Type B pancreatic cell (in vitro differentiated cells): ENCODE measurements around the gene TBX18. TPM values are rescaled to one million over a fixed set of nuclear protein-coding genes. Genes with fewer than 3 reads are reported as not detected.

ENCODE experiments used
- DNase-seq: peaks from one replicate; pipeline ENCODE4 v3.0.0; 2021; ENCODE audit warnings: mixed read lengths; ENCODE audit not compliant: unreplicated experiment; ENCODE audit errors: extremely low spot score
- H3K27ac Mint-ChIP-seq: 2 replicates; pipeline ENCODE4 v1.8.0; 2021; ENCODE audit warnings: mild to moderate bottlenecking, mixed read lengths
- H3K27me3 Mint-ChIP-seq: 2 replicates; pipeline ENCODE4 v1.8.0; 2021; ENCODE audit warnings: mixed read lengths
- H3K36me3 Mint-ChIP-seq: 2 replicates; pipeline ENCODE4 v1.8.0; 2021; ENCODE audit warnings: mixed read lengths
- H3K4me1 Mint-ChIP-seq: one replicate; pipeline ENCODE4 v1.8.0; 2021; ENCODE audit warnings: mixed read lengths; ENCODE audit not compliant: unreplicated experiment
- H3K4me3 Mint-ChIP-seq: 2 replicates; pipeline ENCODE4 v1.8.0; 2021; ENCODE audit warnings: mild to moderate bottlenecking, mixed read lengths
- H3K9me3 Mint-ChIP-seq: 2 replicates; pipeline ENCODE4 v1.8.0; 2021; ENCODE audit warnings: mixed read lengths
- CTCF ChIP-seq: fragments of 200-600 bp; sonication (generic); conservative IDR thresholded peaks from 2 replicates; pipeline ENCODE4 v1.5.0; 2021; ENCODE audit warnings: antibody characterized with exemption, mild to moderate bottlenecking
- total RNA-seq: library from RNA; stranded (reverse); gene quantifications from 2 replicates; pipeline ENCODE4 v1.2.1, GENCODE V29; 2021; ENCODE audit warnings: low replicate concordance

TBX18 gene
- total RNA-seq, 1 donor from 2014 or later = 8.2 TPM

GRCh38 chr6:84789170-84789569, 24.8 kb upstream of the TBX18 start:
- Mint-ChIP-seq H3K4me1 (no peaks in the 10 kb centered on the region), H3K27ac (no peak overlapping the region), H3K4me3 (no peak overlapping the region), H3K36me3 (no peaks in the 10 kb centered on the region), H3K9me3 (no peaks in the 10 kb centered on the region), H3K27me3 (peaks cover 33% of the 10 kb centered on the region)
- DNase-seq = no peak
- no peak for TF ChIP-seq CTCF

- H3K9me3 Mint-ChIP-seq = no peaks in the 10 kb centered on the region
- H3K4me1 Mint-ChIP-seq = no peaks in the 10 kb centered on the region
- no peak for TF ChIP-seq CTCF
- H3K4me3 Mint-ChIP-seq = no peak overlapping the region
- H3K36me3 Mint-ChIP-seq = no peaks in the 10 kb centered on the region
- no peak overlapping the region for H3K27ac Mint-ChIP-seq
- H3K27me3 Mint-ChIP-seq = peaks cover 38% of the 10 kb centered on the region
- no peak for DNase-seq
Observed at GRCh38 chr6:84788689-84789088, 24.3 kb upstream of the TBX18 start.

DNA sequence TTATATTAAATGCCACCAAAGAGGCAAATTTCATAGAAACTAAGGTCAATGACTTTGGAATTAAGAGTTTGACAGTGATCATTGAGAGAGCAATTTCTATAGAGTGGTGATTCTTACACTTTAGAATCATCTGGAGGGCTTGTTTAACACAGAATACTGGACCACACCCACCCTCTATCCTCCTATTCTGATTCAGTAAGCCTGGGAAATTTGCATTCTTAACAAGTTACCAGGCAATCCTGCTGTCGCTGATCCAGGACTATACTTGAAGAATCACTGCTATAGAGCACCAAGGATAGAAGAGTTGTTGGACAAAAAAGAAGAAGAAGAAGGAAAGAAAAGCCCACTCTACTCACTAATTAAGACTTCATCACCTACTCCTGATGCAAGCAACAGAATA, 21.3 kb upstream of the TBX18 start:
- H3K27ac Mint-ChIP-seq = no peak overlapping the region
- TF ChIP-seq CTCF = no peak
- H3K9me3 Mint-ChIP-seq = no peaks in the 10 kb centered on the region
- no peaks in the 10 kb centered on the region for H3K4me1 Mint-ChIP-seq
- H3K36me3 Mint-ChIP-seq = no peaks in the 10 kb centered on the region
- H3K4me3 Mint-ChIP-seq = no peak overlapping the region
- H3K27me3 Mint-ChIP-seq = peaks cover 65% of the 10 kb centered on the region
- no peak for DNase-seq

DNA sequence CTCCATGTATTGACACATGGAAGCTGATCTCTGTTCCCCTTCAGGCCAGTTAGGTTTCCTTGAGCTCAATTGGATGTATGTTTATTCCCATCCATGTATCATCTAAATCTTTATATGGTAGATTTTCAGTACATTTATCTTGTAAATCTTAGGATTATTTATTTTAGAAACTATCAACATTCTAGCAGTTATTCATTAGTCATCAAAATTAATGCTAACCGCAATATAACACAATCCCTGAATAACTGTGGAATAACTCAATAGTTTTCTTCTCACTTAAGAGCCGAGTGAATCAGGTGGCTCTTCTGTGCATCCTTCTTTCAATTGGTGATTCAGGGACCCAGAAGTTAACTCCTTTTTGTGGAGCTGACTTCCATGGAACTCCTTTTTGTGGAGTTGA, 15.5 kb upstream of the TBX18 start:
- H3K4me3 Mint-ChIP-seq = no peak overlapping the region
- TF ChIP-seq CTCF = no peak
- H3K4me1 Mint-ChIP-seq = no peaks in the 10 kb centered on the region
- H3K9me3 Mint-ChIP-seq = no peaks in the 10 kb centered on the region
- H3K27ac Mint-ChIP-seq = no peak overlapping the region
- H3K27me3 Mint-ChIP-seq = peaks cover 95% of the 10 kb centered on the region
- H3K36me3 Mint-ChIP-seq = no peaks in the 10 kb centered on the region
- DNase-seq = no peak

DNA sequence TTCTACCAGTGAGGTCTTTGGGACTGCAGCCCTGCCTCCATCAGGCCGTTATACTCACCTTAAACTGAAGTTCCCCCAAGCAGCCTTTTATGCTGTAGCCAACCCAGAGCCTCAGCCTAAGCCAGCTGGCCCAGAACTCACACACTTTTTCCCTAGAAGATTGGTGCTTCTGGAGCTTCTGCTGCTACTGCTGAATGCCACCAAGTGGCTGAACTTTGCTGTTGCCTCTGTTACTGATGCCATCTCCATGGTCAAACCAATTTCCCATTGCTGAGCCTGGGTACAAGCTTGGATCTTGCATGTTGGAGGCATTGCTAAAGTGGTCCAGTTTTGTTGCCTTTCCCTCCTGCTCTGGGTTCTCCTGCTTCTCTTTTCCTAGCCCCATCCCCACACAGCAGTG, 15.0 kb upstream of the TBX18 start:
- Mint-ChIP-seq H3K27me3 (peaks cover 96% of the 10 kb centered on the region), H3K27ac (no peak overlapping the region), H3K4me1 (no peaks in the 10 kb centered on the region), H3K9me3 (no peaks in the 10 kb centered on the region), H3K4me3 (no peak overlapping the region), H3K36me3 (no peaks in the 10 kb centered on the region)
- TF ChIP-seq CTCF = no peak
- no peak for DNase-seq

GRCh38 chr6:84777888-84778287, 13.5 kb upstream of the TBX18 start:
- Mint-ChIP-seq H3K4me3 (no peak overlapping the region), H3K9me3 (no peaks in the 10 kb centered on the region), H3K36me3 (no peaks in the 10 kb centered on the region), H3K27me3 (peaks cover 96% of the 10 kb centered on the region), H3K27ac (no peak overlapping the region), H3K4me1 (peaks cover 5% of the 10 kb centered on the region)
- no peak for TF ChIP-seq CTCF
- DNase-seq = no peak
